Right lobe of liver (tissue), 6 donors: Measurements from ENCODE around the gene NUP85. TPM values are rescaled to one million over a fixed set of nuclear protein-coding genes. Genes with fewer than 3 reads are reported as not detected.
"Not testable (repeated sequence)": the region's sequence is repeated elsewhere in the genome, so short reads cannot be mapped to it uniquely, and the experiment has no call there.

Experiments used
- ATAC-seq, 4 donors: fragments of 200-7000 bp; cut with Tn5 transposase; one replicate each; pipeline ENCODE4 v1.9.1; 2020; ENCODE audit warnings: mild to moderate bottlenecking in 4 of 4, moderate library complexity in 4 of 4
- DNase-seq, 3 donors: peaks; one replicate each; pipeline ENCODE4 v3.0.0-alpha.2; 2020
- H3K27ac ChIP-seq, 3 donors: fragments of 200-600 bp; one replicate each; pipeline ENCODE4 v1.8.0; 2022
- H3K27me3 ChIP-seq, 2 donors: fragments of 200-600 bp; one replicate each; pipeline ENCODE4 v1.8.0; 2022
- H3K36me3 ChIP-seq, 4 donors: fragments of 200-600 bp; sonication (generic) in 1 of 4; one replicate each; pipeline versions ENCODE4 v1.5.1 to v1.8.0; 2017 to 2022; ENCODE audit warnings: control low read depth in 1 of 4
- H3K4me1 ChIP-seq, 4 donors: fragments of 200-600 bp; sonication (generic) in 1 of 4; one replicate each; pipeline versions ENCODE4 v1.5.1 to v1.8.0; 2017 to 2022; ENCODE audit warnings: control low read depth in 1 of 4
- H3K4me3 ChIP-seq, 3 donors: fragments of 200-600 bp; one replicate each; pipeline ENCODE4 v1.8.0; 2022
- H3K9me3 ChIP-seq, 4 donors: fragments of 200-600 bp; sonication (generic) in 1 of 4; one replicate each; pipeline versions ENCODE4 v1.5.1 to v1.8.0; 2017 to 2022; ENCODE audit warnings: control low read depth in 1 of 4
- POLR2A ChIP-seq: fragments of 450-650 bp; IDR thresholded peaks from one replicate; pipeline ENCODE4 v1.6.1; 2017; ENCODE audit warnings: antibody characterized with exemption, mild to moderate bottlenecking
- WGBS: methylation state at CpG from one replicate; pipeline ENCODE4 v1.1.6; 2018; ENCODE audit warnings: low coverage, low lambda C conversion rate; ENCODE audit not compliant: insufficient coverage; ENCODE audit errors: missing lambda C conversion rate; 5-methylcytosine and 5-hydroxymethylcytosine counted together
- intact Hi-C, 2 donors: fragments of 100-400 bp; cut with DNase I; formaldehyde crosslinking; loops; one replicate each; pipeline versions ENCODE4 v1.11.2 to v1.14.1; 2022
- total RNA-seq, 6 experiments: library from RNA; depleted of rRNA in 2 of 6; stranded (reverse); fragments of >200 nt in 2 of 6; fragmentation: NEBNext Ultra II Directional in 3 of 6; extraction: Animal tissue kit (Norgen Biotek cat#: 25700) in 3 of 6; gene quantifications; one replicate each; pipeline versions ENCODE4 v1.1.0 to v1.2.4, GENCODE V29; 2016 to 2023
- TF ChIP-seq, protein P1 (sequence below), 4 donors: fragments of 200-600 bp in 3 of 4; fragments of 450-650 bp in 1 of 4; IDR thresholded peaks; one replicate each; pipeline versions ENCODE4 v1.5.1 to v1.8.0; 2016 to 2022; ENCODE audit warnings: antibody characterized with exemption in 4 of 4, mild to moderate bottlenecking in 2 of 4
- donor health status: DM: no; HTN: yes; CAD: no.
- donor health status: DM: no; HTN: no; CAD: no.
- donor health status: DM: no; HTN: no; CAD: no.
- donor health status: DM: no; HTN: yes; CAD: no.
- donor health status: DM: no; HTN: yes; CAD: no.

NUP85 gene
- total RNA-seq, 6 experiments from 2014 or later, result 15.3 to 32.8 (median 25.9) TPM

- H3K27me3 ChIP-seq, result no peaks in the 10 kb centered on the region
- no peaks in the 10 kb centered on the region for H3K9me3 ChIP-seq
- no peaks in the 10 kb centered on the region for H3K36me3 ChIP-seq
- WGBS, result 72% methylated on average over 4 of the region's 4 CpGs
- DNase-seq, result no peak
- H3K27ac ChIP-seq, result no peak overlapping the region
- TF ChIP-seq, protein P1, sequence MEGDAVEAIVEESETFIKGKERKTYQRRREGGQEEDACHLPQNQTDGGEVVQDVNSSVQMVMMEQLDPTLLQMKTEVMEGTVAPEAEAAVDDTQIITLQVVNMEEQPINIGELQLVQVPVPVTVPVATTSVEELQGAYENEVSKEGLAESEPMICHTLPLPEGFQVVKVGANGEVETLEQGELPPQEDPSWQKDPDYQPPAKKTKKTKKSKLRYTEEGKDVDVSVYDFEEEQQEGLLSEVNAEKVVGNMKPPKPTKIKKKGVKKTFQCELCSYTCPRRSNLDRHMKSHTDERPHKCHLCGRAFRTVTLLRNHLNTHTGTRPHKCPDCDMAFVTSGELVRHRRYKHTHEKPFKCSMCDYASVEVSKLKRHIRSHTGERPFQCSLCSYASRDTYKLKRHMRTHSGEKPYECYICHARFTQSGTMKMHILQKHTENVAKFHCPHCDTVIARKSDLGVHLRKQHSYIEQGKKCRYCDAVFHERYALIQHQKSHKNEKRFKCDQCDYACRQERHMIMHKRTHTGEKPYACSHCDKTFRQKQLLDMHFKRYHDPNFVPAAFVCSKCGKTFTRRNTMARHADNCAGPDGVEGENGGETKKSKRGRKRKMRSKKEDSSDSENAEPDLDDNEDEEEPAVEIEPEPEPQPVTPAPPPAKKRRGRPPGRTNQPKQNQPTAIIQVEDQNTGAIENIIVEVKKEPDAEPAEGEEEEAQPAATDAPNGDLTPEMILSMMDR (IDR thresholded peaks at IDR 0.05), result no peak
- no peak for TF ChIP-seq POLR2A
- no peak for ATAC-seq
- intact Hi-C loops, result no loop called here
- H3K4me1 ChIP-seq, result no peaks in the 10 kb centered on the region
- no peak overlapping the region for H3K4me3 ChIP-seq
These were observed 13.9 kb upstream of the NUP85 start for GRCh38 chr17:75191584-75191983.

DNA sequence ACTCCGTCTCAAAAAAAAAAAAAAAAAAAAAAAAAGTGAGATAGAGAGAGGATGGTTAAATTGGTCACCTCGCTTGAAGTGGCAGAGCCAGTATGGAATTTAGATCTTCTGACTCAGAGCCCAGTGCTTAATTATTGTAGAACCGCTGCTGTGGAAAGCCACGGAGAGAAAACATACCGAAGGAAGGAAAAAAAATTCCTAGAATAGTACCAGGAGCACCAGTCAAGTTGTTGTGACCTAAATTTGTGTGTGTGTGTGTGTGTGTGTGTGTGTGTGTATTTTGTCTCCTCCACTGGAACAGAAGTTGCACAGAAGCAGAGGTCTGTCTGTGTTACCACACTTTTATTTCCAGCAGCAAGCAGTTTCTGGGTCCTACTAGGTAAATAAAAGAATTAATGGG is 10.6 kb upstream of the NUP85 start:
- TF ChIP-seq, protein P1 (IDR thresholded peaks at IDR 0.05), result no peak
- TF ChIP-seq POLR2A, result no peak
- DNase-seq, result no peak
- Histone ChIP-seq H3K27ac (no peak overlapping the region), H3K4me3 (no peak overlapping the region), H3K9me3 (no peaks in the 10 kb centered on the region), H3K36me3 (no peaks in the 10 kb centered on the region), H3K4me1 (peaks cover 0 to 3% (median 0%) of the 10 kb centered on the region in 4 donors), H3K27me3 (no peaks in the 10 kb centered on the region)
- WGBS, result 73% methylated on average over 4 of the region's 5 CpGs
- intact Hi-C loops, result no loop called here
- no peak for ATAC-seq

GRCh38 chr17:75199886-75200618 is 5.4 kb upstream of the NUP85 start:
- 80% methylated on average over 5 of the region's 6 CpGs for WGBS
- TF ChIP-seq, protein P1 (IDR thresholded peaks at IDR 0.05), result no peak
- no peak for TF ChIP-seq POLR2A
- Histone ChIP-seq H3K4me1 (peaks cover 0 to 8% (median 0%) of the 10 kb centered on the region in 4 donors), H3K36me3 (no peaks in the 10 kb centered on the region), H3K9me3 (no peaks in the 10 kb centered on the region), H3K4me3 (no peak overlapping the region), H3K27ac (no peak overlapping the region), H3K27me3 (no peaks in the 10 kb centered on the region)
- no peak for ATAC-seq
- intact Hi-C loops, result loop anchor here in 1 of 2 donors (10.0 kb wide), 1 partner anchor 85 kb away; no protein-coding TSS in a partner anchor
- no peak for DNase-seq

DNA sequence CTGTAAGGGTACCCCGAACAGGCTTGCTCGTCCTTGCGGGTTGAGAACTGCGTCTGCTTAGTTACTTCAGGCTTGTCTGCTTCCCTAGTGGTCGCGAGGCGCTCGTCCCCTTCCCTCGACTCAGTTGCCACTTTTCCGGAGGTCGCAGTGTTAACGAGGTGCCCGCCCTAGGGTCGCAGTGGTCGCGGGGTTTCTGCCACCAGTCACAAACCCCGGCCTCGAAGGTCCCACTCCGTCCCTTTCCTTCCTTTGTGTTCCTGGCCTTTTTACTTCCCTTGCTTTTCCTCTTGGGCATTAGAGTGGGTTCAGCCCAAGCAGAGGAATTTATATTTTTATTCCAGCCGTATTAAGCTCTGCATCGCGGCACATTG is 299 bp downstream of the NUP85 start:
- H3K9me3 ChIP-seq, result no peaks in the 10 kb centered on the region
- intact Hi-C loops, result loop anchor here in 1 of 2 donors (10.0 kb wide), 1 partner anchor 91 kb away; no protein-coding TSS in a partner anchor
- WGBS, result 2% methylated on average over 14 of the region's 22 CpGs
- H3K36me3 ChIP-seq, result peaks cover 0 to 22% (median 3%) of the 10 kb centered on the region in 4 donors
- DNase-seq (no peak), ATAC-seq (no peak)
- peak overlapping the region; percentile 72 to 99 (median 81) for H3K4me3 ChIP-seq
- H3K27me3 ChIP-seq, result no peaks in the 10 kb centered on the region
- H3K4me1 ChIP-seq, result peaks cover 0 to 26% (median 3%) of the 10 kb centered on the region in 4 donors
- TF ChIP-seq, protein P1 (IDR thresholded peaks at IDR 0.05), result no peak
- no peak for TF ChIP-seq POLR2A
- H3K27ac ChIP-seq, result peak overlapping the region; percentile 96 to 99 (median 98)

- H3K27me3 ChIP-seq, H3K4me3 ChIP-seq, H3K9me3 ChIP-seq, ATAC-seq, DNase-seq: not testable (repeated sequence)
- peaks cover 0 to 26% (median 3%) of the 10 kb centered on the region in 4 donors for H3K4me1 ChIP-seq
- H3K36me3 ChIP-seq, result peaks cover 0 to 31% (median 11%) of the 10 kb centered on the region in 4 donors
- H3K27ac ChIP-seq, result peak overlapping the region in 1 of 3 donors; percentile 42
- intact Hi-C loops, result loop anchor here in 1 of 2 donors (10.0 kb wide), 1 partner anchor 92 kb away; no protein-coding TSS in a partner anchor
- WGBS, result 54% methylated on average over 3 of the region's 8 CpGs
These were observed 1.6 kb downstream of the NUP85 start for GRCh38 chr17:75207050-75207407.
